Chondrocyte (in vitro differentiated cells): ENCODE data around the gene SRGAP1. TPM values are rescaled to one million over a fixed set of nuclear protein-coding genes. Genes with fewer than 3 reads are reported as not detected.

Experiments used
- DNase-seq: peaks from one replicate; pipeline ENCODE4 v3.0.0; 2021; ENCODE audit warnings: mixed read lengths, low spot score
- H3K27ac Mint-ChIP-seq: one replicate; pipeline ENCODE4 v1.8.0; 2021; ENCODE audit warnings: mild to moderate bottlenecking, moderate library complexity, mixed read lengths; ENCODE audit not compliant: unreplicated experiment
- H3K27me3 Mint-ChIP-seq: 2 replicates; pipeline ENCODE4 v1.8.0; 2021; ENCODE audit warnings: low read depth, mixed read lengths
- H3K36me3 Mint-ChIP-seq: 2 replicates; pipeline ENCODE4 v1.8.0; 2021; ENCODE audit warnings: low read depth, mixed read lengths
- H3K4me1 Mint-ChIP-seq: 2 replicates; pipeline ENCODE4 v1.8.0; 2021; ENCODE audit warnings: low read depth, mild to moderate bottlenecking, mixed read lengths
- H3K4me3 Mint-ChIP-seq: one replicate; pipeline ENCODE4 v1.8.0; 2021; ENCODE audit warnings: mild to moderate bottlenecking, moderate library complexity, mixed read lengths; ENCODE audit not compliant: unreplicated experiment
- H3K9me3 Mint-ChIP-seq: 2 replicates; pipeline ENCODE4 v1.8.0; 2021; ENCODE audit warnings: low read depth, mixed read lengths
- total RNA-seq: library from RNA; stranded (reverse); gene quantifications from 3 replicates; pipeline ENCODE4 v1.2.1, GENCODE V29; 2021
- TF ChIP-seq, protein P1 (sequence below): fragments of 200-600 bp; sonication (generic); IDR thresholded peaks from 2 replicates; pipeline ENCODE4 v1.5.0; 2021; ENCODE audit warnings: antibody characterized with exemption, mild to moderate bottlenecking, moderate library complexity

SRGAP1 gene
- total RNA-seq, 1 donor from 2014 or later = 13.2 TPM

GRCh38 chr12:63843721-63844390 lies 644 bp upstream of the SRGAP1 start:
- TF ChIP-seq, protein P1, sequence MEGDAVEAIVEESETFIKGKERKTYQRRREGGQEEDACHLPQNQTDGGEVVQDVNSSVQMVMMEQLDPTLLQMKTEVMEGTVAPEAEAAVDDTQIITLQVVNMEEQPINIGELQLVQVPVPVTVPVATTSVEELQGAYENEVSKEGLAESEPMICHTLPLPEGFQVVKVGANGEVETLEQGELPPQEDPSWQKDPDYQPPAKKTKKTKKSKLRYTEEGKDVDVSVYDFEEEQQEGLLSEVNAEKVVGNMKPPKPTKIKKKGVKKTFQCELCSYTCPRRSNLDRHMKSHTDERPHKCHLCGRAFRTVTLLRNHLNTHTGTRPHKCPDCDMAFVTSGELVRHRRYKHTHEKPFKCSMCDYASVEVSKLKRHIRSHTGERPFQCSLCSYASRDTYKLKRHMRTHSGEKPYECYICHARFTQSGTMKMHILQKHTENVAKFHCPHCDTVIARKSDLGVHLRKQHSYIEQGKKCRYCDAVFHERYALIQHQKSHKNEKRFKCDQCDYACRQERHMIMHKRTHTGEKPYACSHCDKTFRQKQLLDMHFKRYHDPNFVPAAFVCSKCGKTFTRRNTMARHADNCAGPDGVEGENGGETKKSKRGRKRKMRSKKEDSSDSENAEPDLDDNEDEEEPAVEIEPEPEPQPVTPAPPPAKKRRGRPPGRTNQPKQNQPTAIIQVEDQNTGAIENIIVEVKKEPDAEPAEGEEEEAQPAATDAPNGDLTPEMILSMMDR = peak; percentile 97
- H3K27me3 Mint-ChIP-seq = peaks cover 2% of the 10 kb centered on the region
- peaks cover 31% of the 10 kb centered on the region for H3K4me1 Mint-ChIP-seq

GRCh38 chr12:63845726-63846125 lies 1.2 kb downstream of the SRGAP1 start:
- Mint-ChIP-seq H3K4me3 (peak overlapping the region; percentile 100), H3K27ac (no peak overlapping the region), H3K4me1 (peaks cover 39% of the 10 kb centered on the region), H3K36me3 (peaks cover 2% of the 10 kb centered on the region), H3K27me3 (no peaks in the 10 kb centered on the region), H3K9me3 (no peaks in the 10 kb centered on the region)
- TF ChIP-seq, protein P1 = no peak
- DNase-seq = no peak

More at GRCh38 chr12:63843721-63844390, 644 bp upstream of the SRGAP1 start:
- Mint-ChIP-seq H3K4me3 (peak overlapping the region; percentile 75), H3K36me3 (peaks cover 2% of the 10 kb centered on the region), H3K27ac (peak overlapping the region; percentile 54), H3K9me3 (no peaks in the 10 kb centered on the region)
- DNase-seq = peak; percentile 95

- TF ChIP-seq, protein P1 = no peak
- peak overlapping the region; percentile 100 for H3K4me3 Mint-ChIP-seq
- H3K36me3 Mint-ChIP-seq = peaks cover 2% of the 10 kb centered on the region
- peaks cover 39% of the 10 kb centered on the region for H3K4me1 Mint-ChIP-seq
- no peak for DNase-seq
- H3K27me3 Mint-ChIP-seq = no peaks in the 10 kb centered on the region
- H3K9me3 Mint-ChIP-seq = no peaks in the 10 kb centered on the region
- no peak overlapping the region for H3K27ac Mint-ChIP-seq
Measured at GRCh38 chr12:63846238-63846967, 1.9 kb downstream of the SRGAP1 start.

GRCh38 chr12:63848450-63848849 lies 4.0 kb downstream of the SRGAP1 start:
- Mint-ChIP-seq H3K27ac (no peak overlapping the region), H3K36me3 (peaks cover 2% of the 10 kb centered on the region), H3K27me3 (no peaks in the 10 kb centered on the region), H3K4me3 (no peak overlapping the region), H3K4me1 (peaks cover 35% of the 10 kb centered on the region), H3K9me3 (no peaks in the 10 kb centered on the region)
- no peak for DNase-seq
- TF ChIP-seq, protein P1 = no peak

DNA sequence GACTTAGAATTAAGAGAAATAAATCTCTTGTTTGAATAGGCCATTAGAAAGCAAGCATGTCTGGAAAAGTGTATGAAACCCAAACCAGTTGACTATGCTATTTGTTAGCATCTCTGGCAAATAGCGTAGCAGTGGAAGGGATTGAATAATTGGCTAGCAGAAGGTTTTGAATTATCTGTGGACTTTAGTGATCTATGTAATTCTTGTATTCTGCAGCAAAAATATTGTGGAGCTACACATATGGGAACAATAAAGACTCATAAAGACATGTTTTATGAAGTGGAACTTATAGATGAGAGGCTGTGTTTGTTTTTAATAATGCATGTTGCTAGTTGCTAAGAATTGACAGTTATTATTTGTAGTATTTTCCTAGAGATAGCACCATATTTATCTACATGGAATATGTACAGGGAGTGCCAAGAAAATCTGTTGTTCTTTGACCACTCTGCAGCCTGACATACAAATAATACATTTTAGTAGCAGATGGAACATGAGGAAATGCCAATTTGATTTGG lies 4.7 kb downstream of the SRGAP1 start:
- Mint-ChIP-seq H3K9me3 (no peaks in the 10 kb centered on the region), H3K4me3 (no peak overlapping the region), H3K36me3 (peaks cover 2% of the 10 kb centered on the region), H3K27me3 (no peaks in the 10 kb centered on the region), H3K4me1 (peaks cover 35% of the 10 kb centered on the region), H3K27ac (no peak overlapping the region)
- no peak for DNase-seq
- TF ChIP-seq, protein P1 = no peak
